ENCODE data around the gene TNFRSF12A.

The TNFRSF12A gene

GRCh38 chr16:2981177-2981898, 38.8 kb upstream of the TNFRSF12A start:
- peak overlapping the region; percentile 80 for H3K4me3 Mint-ChIP-seq

GRCh38 chr16:2981899-2982250, 38.3 kb upstream of the TNFRSF12A start:
- Mint-ChIP-seq H3K4me1 (peaks cover 23% of the 10 kb centered on the region), H3K9me3 (no peaks in the 10 kb centered on the region), H3K4me3 (peak overlapping the region; percentile 49), H3K27me3 (peaks cover 25% of the 10 kb centered on the region), H3K27ac (peak overlapping the region; percentile 88), H3K36me3 (no peaks in the 10 kb centered on the region)
- ATAC-seq, result no peak

More at GRCh38 chr16:2981177-2981898, 38.8 kb upstream of the TNFRSF12A start:
- Mint-ChIP-seq H3K27ac (peak overlapping the region; percentile 88), H3K27me3 (peaks cover 20% of the 10 kb centered on the region), H3K36me3 (no peaks in the 10 kb centered on the region), H3K9me3 (no peaks in the 10 kb centered on the region), H3K4me1 (peaks cover 23% of the 10 kb centered on the region)
- no peak for ATAC-seq

GRCh38 chr16:2982402-2982801, 37.8 kb upstream of the TNFRSF12A start:
- Mint-ChIP-seq H3K36me3 (no peaks in the 10 kb centered on the region), H3K27ac (no peak overlapping the region), H3K4me1 (peaks cover 23% of the 10 kb centered on the region), H3K4me3 (peak overlapping the region; percentile 1), H3K9me3 (no peaks in the 10 kb centered on the region), H3K27me3 (peaks cover 31% of the 10 kb centered on the region)
- ATAC-seq, result no peak

- peaks cover 36% of the 10 kb centered on the region for H3K27me3 Mint-ChIP-seq
- H3K9me3 Mint-ChIP-seq, result no peaks in the 10 kb centered on the region
- peak; percentile 52 for ATAC-seq
- H3K27ac Mint-ChIP-seq, result no peak overlapping the region
- H3K4me3 Mint-ChIP-seq, result peak overlapping the region; percentile 62
- peaks cover 23% of the 10 kb centered on the region for H3K4me1 Mint-ChIP-seq
- H3K36me3 Mint-ChIP-seq, result no peaks in the 10 kb centered on the region
Observed at GRCh38 chr16:2983706-2984136, 36.4 kb upstream of the TNFRSF12A start.

GRCh38 chr16:2985462-2985861, 34.7 kb upstream of the TNFRSF12A start:
- H3K9me3 Mint-ChIP-seq, result no peaks in the 10 kb centered on the region
- peaks cover 16% of the 10 kb centered on the region for H3K4me1 Mint-ChIP-seq
- H3K27ac Mint-ChIP-seq, result no peak overlapping the region
- no peak for ATAC-seq
- H3K27me3 Mint-ChIP-seq, result peaks cover 44% of the 10 kb centered on the region
- H3K36me3 Mint-ChIP-seq, result no peaks in the 10 kb centered on the region
- H3K4me3 Mint-ChIP-seq, result no peak overlapping the region

GRCh38 chr16:2985893-2986355, 34.2 kb upstream of the TNFRSF12A start:
- peaks cover 16% of the 10 kb centered on the region for H3K4me1 Mint-ChIP-seq
- peaks cover 49% of the 10 kb centered on the region for H3K27me3 Mint-ChIP-seq
- H3K36me3 Mint-ChIP-seq, result no peaks in the 10 kb centered on the region
- no peaks in the 10 kb centered on the region for H3K9me3 Mint-ChIP-seq
- no peak overlapping the region for H3K4me3 Mint-ChIP-seq
- no peak for ATAC-seq
- H3K27ac Mint-ChIP-seq, result no peak overlapping the region

- no peak overlapping the region for H3K27ac Mint-ChIP-seq
- H3K9me3 Mint-ChIP-seq, result no peaks in the 10 kb centered on the region
- ATAC-seq, result no peak
- no peaks in the 10 kb centered on the region for H3K36me3 Mint-ChIP-seq
- H3K4me3 Mint-ChIP-seq, result no peak overlapping the region
- peaks cover 16% of the 10 kb centered on the region for H3K4me1 Mint-ChIP-seq
- H3K27me3 Mint-ChIP-seq, result peaks cover 55% of the 10 kb centered on the region
Observed at GRCh38 chr16:2986623-2987188, 33.5 kb upstream of the TNFRSF12A start.

- H3K4me3 Mint-ChIP-seq, result no peak overlapping the region
- H3K9me3 Mint-ChIP-seq, result no peaks in the 10 kb centered on the region
- H3K4me1 Mint-ChIP-seq, result peaks cover 15% of the 10 kb centered on the region
- ATAC-seq, result no peak
- H3K27me3 Mint-ChIP-seq, result peaks cover 61% of the 10 kb centered on the region
- no peak overlapping the region for H3K27ac Mint-ChIP-seq
- no peaks in the 10 kb centered on the region for H3K36me3 Mint-ChIP-seq
Observed at GRCh38 chr16:2987286-2987685, 32.9 kb upstream of the TNFRSF12A start.

GRCh38 chr16:2987833-2988232, 32.3 kb upstream of the TNFRSF12A start:
- H3K9me3 Mint-ChIP-seq, result no peaks in the 10 kb centered on the region
- no peak overlapping the region for H3K27ac Mint-ChIP-seq
- H3K4me1 Mint-ChIP-seq, result peaks cover 10% of the 10 kb centered on the region
- peaks cover 63% of the 10 kb centered on the region for H3K27me3 Mint-ChIP-seq
- peak; percentile 13 for ATAC-seq
- H3K36me3 Mint-ChIP-seq, result no peaks in the 10 kb centered on the region
- no peak overlapping the region for H3K4me3 Mint-ChIP-seq

- Mint-ChIP-seq H3K27me3 (peaks cover 63% of the 10 kb centered on the region), H3K36me3 (no peaks in the 10 kb centered on the region)
Observed at GRCh38 chr16:2988590-2989099, 31.5 kb upstream of the TNFRSF12A start.

GRCh38 chr16:2990891-2991290, 29.3 kb upstream of the TNFRSF12A start:
- Mint-ChIP-seq H3K4me1 (no peaks in the 10 kb centered on the region), H3K36me3 (no peaks in the 10 kb centered on the region), H3K9me3 (no peaks in the 10 kb centered on the region), H3K4me3 (no peak overlapping the region), H3K27ac (no peak overlapping the region), H3K27me3 (peaks cover 66% of the 10 kb centered on the region)
- ATAC-seq, result no peak

More at GRCh38 chr16:2988590-2989099, 31.5 kb upstream of the TNFRSF12A start:
- Mint-ChIP-seq H3K4me3 (no peak overlapping the region), H3K4me1 (peaks cover 4% of the 10 kb centered on the region), H3K9me3 (no peaks in the 10 kb centered on the region), H3K27ac (no peak overlapping the region)
- no peak for ATAC-seq

GRCh38 chr16:2991566-2992261, 28.5 kb upstream of the TNFRSF12A start:
- Mint-ChIP-seq H3K27me3 (peaks cover 68% of the 10 kb centered on the region), H3K36me3 (no peaks in the 10 kb centered on the region), H3K4me1 (no peaks in the 10 kb centered on the region), H3K4me3 (no peak overlapping the region), H3K9me3 (no peaks in the 10 kb centered on the region), H3K27ac (no peak overlapping the region)
- no peak for ATAC-seq

GRCh38 chr16:2992383-2993081, 27.6 kb upstream of the TNFRSF12A start:
- peaks cover 63% of the 10 kb centered on the region for H3K27me3 Mint-ChIP-seq

GRCh38 chr16:2996298-2996697, 23.9 kb upstream of the TNFRSF12A start:
- no peak for ATAC-seq
- H3K27me3 Mint-ChIP-seq, result peaks cover 59% of the 10 kb centered on the region
- H3K36me3 Mint-ChIP-seq, result no peaks in the 10 kb centered on the region
- H3K9me3 Mint-ChIP-seq, result no peaks in the 10 kb centered on the region
- no peaks in the 10 kb centered on the region for H3K4me1 Mint-ChIP-seq
- no peak overlapping the region for H3K4me3 Mint-ChIP-seq
- no peak overlapping the region for H3K27ac Mint-ChIP-seq

More at GRCh38 chr16:2992383-2993081, 27.6 kb upstream of the TNFRSF12A start:
- H3K27ac Mint-ChIP-seq, result no peak overlapping the region
- no peaks in the 10 kb centered on the region for H3K9me3 Mint-ChIP-seq
- ATAC-seq, result no peak
- H3K36me3 Mint-ChIP-seq, result no peaks in the 10 kb centered on the region
- no peak overlapping the region for H3K4me3 Mint-ChIP-seq
- no peaks in the 10 kb centered on the region for H3K4me1 Mint-ChIP-seq

- Mint-ChIP-seq H3K9me3 (no peaks in the 10 kb centered on the region), H3K4me3 (no peak overlapping the region), H3K27me3 (peaks cover 53% of the 10 kb centered on the region), H3K27ac (no peak overlapping the region), H3K4me1 (peaks cover 5% of the 10 kb centered on the region), H3K36me3 (no peaks in the 10 kb centered on the region)
- ATAC-seq, result no peak
Observed at GRCh38 chr16:2999929-3000328, 20.2 kb upstream of the TNFRSF12A start.
